Measurements from ENCODE around the gene BCAS3. TPM values are rescaled to one million over a fixed set of nuclear protein-coding genes. Genes with fewer than 3 reads are reported as not detected.

Gene BCAS3
- total RNA-seq, 1 donor from 2014 or later: 44.8 TPM

- Mint-ChIP-seq H3K4me1 (ENCODE audit: low read depth, unreplicated experiment) (peaks cover 12% of the 10 kb centered on the region), H3K36me3 (ENCODE audit: unreplicated experiment) (no peaks in the 10 kb centered on the region), H3K9me3 (ENCODE audit: unreplicated experiment) (peaks cover 13% of the 10 kb centered on the region), H3K4me3 (ENCODE audit: unreplicated experiment) (no peak overlapping the region), H3K27ac (ENCODE audit: unreplicated experiment) (no peak overlapping the region), H3K27me3 (ENCODE audit: unreplicated experiment) (peaks cover 34% of the 10 kb centered on the region)
- peak; percentile 13 for DNase-seq
- no peak for TF ChIP-seq CTCF (IDR thresholded peaks at IDR 0.05; ENCODE audit: partially characterized antibody, unreplicated experiment)
These were observed 716.4 kb downstream of the BCAS3 start for GRCh38 chr17:61393904-61394629.

GRCh38 chr17:61394630-61395408 is 717.2 kb downstream of the BCAS3 start:
- H3K4me3 Mint-ChIP-seq (ENCODE audit: unreplicated experiment): no peak overlapping the region
- peaks cover 13% of the 10 kb centered on the region for H3K9me3 Mint-ChIP-seq (ENCODE audit: unreplicated experiment)
- peaks cover 33% of the 10 kb centered on the region for H3K27me3 Mint-ChIP-seq (ENCODE audit: unreplicated experiment)
- peaks cover 9% of the 10 kb centered on the region for H3K4me1 Mint-ChIP-seq (ENCODE audit: low read depth, unreplicated experiment)
- peak; percentile 16 for DNase-seq
- TF ChIP-seq CTCF (IDR thresholded peaks at IDR 0.05; ENCODE audit: partially characterized antibody, unreplicated experiment): no peak
- no peaks in the 10 kb centered on the region for H3K36me3 Mint-ChIP-seq (ENCODE audit: unreplicated experiment)
- no peak overlapping the region for H3K27ac Mint-ChIP-seq (ENCODE audit: unreplicated experiment)

GRCh38 chr17:61395409-61395982 is 717.8 kb downstream of the BCAS3 start:
- peaks cover 33% of the 10 kb centered on the region for H3K27me3 Mint-ChIP-seq (ENCODE audit: unreplicated experiment)
- peak; percentile 18 for DNase-seq
- no peak for TF ChIP-seq CTCF (IDR thresholded peaks at IDR 0.05; ENCODE audit: partially characterized antibody, unreplicated experiment)
- H3K4me3 Mint-ChIP-seq (ENCODE audit: unreplicated experiment): no peak overlapping the region
- H3K36me3 Mint-ChIP-seq (ENCODE audit: unreplicated experiment): no peaks in the 10 kb centered on the region
- H3K9me3 Mint-ChIP-seq (ENCODE audit: unreplicated experiment): peaks cover 13% of the 10 kb centered on the region
- no peak overlapping the region for H3K27ac Mint-ChIP-seq (ENCODE audit: unreplicated experiment)
- peaks cover 9% of the 10 kb centered on the region for H3K4me1 Mint-ChIP-seq (ENCODE audit: low read depth, unreplicated experiment)

DNA sequence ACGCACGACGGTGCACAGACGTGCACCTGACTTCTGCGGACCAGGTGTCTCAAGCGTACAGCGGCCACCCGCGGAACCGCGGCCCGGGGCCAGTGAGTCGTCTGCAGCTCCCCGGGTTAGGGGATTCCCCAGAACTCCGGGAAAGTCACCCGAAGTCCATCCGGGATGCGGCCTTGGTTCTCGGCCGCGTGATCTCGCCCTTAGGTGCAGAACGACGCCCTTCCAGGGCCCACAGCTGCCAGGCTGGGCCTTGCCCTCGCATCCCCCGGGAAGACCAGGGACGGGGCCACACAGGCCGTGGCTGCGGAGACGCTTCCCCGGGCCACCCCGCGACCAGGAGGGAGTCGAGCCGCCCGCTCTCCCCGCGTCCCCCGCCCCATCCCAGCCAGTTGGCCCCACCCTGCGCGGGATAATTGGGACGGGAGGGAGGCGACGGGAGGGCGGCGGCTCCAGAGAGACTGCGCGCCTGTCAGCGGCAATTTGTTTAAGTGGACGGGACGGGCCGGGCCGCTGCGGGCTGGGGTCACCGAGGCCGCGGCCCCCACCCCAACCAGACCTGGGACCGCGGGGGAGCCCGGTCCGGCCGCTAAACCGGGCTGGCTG is 718.4 kb downstream of the BCAS3 start:
- peaks cover 34% of the 10 kb centered on the region for H3K27me3 Mint-ChIP-seq (ENCODE audit: unreplicated experiment)
- DNase-seq: no peak

More for the DNA sequence above, 718.4 kb downstream of the BCAS3 start:
- Mint-ChIP-seq H3K27ac (ENCODE audit: unreplicated experiment) (no peak overlapping the region), H3K9me3 (ENCODE audit: unreplicated experiment) (peaks cover 14% of the 10 kb centered on the region), H3K4me3 (ENCODE audit: unreplicated experiment) (no peak overlapping the region), H3K4me1 (ENCODE audit: low read depth, unreplicated experiment) (peaks cover 9% of the 10 kb centered on the region), H3K36me3 (ENCODE audit: unreplicated experiment) (no peaks in the 10 kb centered on the region)
- TF ChIP-seq CTCF (IDR thresholded peaks at IDR 0.05; ENCODE audit: partially characterized antibody, unreplicated experiment): no peak

All from glutamatergic neuron (in vitro differentiated cells).